Activated CD8-positive, alpha-beta memory T cell treated with anti-CD3 and anti-CD28 coated beads for 1 hour (primary cell): ENCODE data around the gene PDE12.
"Not testable (repeated sequence)": the region's sequence is repeated elsewhere in the genome, so short reads cannot be mapped to it uniquely, and the experiment has no call there.

Source experiments
- DNase-seq, 2 donors: peaks; one replicate each; pipeline ENCODE4 v3.0.0-alpha.2; 2020; ENCODE audit warnings: low read depth in 1 of 2; ENCODE audit errors: extremely low read depth in 1 of 2

Gene PDE12

DNA sequence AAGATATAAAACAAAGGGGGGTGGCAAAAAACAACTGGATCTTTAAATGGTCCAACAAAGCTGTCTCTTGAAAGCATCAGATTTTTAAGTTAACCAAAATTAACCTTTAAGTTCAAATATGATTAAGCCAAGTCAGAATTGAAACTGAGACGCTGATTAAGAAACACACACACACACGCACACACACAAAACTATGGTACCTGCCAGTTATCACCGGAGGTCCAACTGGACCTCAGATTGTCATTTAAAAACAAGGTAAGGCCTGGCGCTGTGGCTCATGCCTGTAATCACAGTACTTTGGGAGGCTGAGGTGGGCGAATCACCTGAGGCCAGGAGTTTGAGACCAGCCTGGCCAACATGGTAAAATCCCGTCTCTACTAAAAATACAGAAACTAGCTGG is 30.7 kb downstream of the PDE12 start:
- DNase-seq = no peak

- DNase-seq = no peak
These were observed 31.8 kb downstream of the PDE12 start for GRCh38 chr3:57587905-57588304.

GRCh38 chr3:57592306-57592705 is 36.2 kb downstream of the PDE12 start:
- no peak for DNase-seq

GRCh38 chr3:57594144-57594543 is 38.1 kb downstream of the PDE12 start:
- DNase-seq = no peak

GRCh38 chr3:57594576-57594975 is 38.5 kb downstream of the PDE12 start:
- DNase-seq = no peak

DNA sequence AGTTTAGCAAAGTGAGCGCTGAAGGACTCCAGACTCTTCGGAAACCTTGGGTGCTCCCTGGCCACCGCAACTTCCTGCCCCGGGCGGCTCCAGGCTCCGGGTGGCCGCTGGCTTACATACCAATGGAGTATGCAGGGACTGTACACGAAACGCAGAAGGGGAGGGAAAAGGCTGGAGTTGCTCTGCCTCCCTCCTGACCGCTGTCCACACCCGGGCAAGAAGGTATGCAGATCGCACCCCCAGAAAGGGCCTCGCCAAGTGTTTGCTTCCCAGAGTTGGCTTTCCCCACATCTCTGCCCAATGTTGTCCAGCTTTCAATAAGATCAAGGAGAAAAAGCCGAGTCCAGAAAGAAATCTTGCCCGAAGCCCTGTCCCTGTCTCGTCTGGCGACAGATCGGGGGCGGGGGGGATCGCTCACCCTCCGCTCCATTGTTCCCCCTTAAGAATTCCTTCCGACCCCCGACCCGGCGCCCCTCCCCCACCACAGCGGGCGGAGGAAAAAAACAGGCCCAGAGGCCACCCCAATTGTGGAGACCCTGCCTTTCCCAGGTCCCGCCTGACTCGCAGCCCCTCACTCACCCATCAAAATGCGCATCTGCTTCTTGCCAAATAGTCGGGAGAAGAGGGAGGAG is 40.5 kb downstream of the PDE12 start:
- peak in 1 of 2 donors; percentile 48 for DNase-seq

DNA sequence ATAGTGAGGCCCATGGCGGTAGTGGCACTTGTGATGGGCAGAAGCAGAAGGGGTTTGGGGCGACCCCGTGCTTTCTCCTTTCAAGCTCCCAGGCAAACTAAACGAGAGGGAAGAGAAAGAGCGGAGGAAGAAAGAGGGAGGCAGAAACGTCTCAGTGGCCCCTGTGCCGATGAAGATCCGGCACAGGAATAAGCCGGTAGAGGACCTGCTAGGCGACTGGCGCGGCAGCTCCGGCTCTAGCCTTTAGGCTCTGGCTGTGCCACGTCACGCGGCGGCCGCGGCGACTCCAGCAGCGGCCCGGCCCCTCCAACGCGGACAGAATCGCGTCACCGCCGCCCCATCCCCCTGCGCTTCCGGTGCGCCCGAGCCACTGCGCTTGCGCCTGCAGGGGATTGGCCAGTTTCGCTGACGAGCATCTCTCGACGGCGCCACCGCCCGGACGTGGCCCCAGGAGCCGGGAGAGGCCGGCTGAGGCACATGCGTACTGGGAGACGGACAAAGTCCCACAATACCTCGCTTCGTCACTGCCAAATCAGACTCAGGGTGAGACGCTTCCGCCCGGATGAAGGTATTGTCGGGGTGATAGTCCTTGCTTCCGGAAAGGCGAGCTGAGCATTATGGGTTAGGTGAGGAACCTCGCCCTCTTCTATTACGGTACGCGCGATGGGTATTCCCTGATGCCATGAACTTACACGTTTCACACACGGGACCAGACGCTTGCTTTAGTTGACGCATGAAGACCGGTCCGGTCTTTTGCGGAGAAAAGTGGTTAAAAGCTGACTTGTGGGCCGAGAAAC is 41.3 kb downstream of the PDE12 start, which contains the start of gene ARF4:
TSS of gene ARF4 (minus strand) at position 218 of the 797 bp plus-strand sequence. CDS start at position 14, 204 bp downstream.
- DNase-seq = peak; percentile 95 to 98

DNA sequence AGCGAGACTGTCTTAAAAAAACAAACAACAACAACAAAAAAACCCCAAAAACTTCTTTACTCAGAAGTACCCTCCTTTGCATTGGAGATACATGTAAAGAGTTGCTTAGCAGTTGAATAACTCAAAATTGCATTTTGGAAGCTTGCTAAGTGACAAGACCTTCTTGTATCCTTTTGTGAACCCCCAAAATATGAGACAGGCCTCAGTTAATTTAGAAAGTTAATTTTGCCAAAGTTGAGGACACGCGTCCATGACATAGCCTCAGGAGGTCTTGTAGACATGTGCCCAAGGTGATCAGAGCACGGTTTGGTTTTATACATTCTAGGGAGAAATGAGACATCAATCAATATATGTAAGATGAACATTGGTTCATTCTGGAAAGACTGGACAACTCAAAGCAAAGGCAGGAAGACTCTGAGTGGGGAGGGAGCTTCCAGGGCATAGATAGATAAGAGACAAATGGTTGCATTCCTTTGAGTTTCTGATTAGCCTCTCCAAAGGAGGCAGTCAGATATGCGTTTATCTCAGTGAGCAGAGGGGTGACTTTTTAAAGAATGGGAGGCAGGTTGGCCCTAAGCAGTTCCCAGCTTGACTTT is 42.8 kb downstream of the PDE12 start:
- no peak for DNase-seq

DNA sequence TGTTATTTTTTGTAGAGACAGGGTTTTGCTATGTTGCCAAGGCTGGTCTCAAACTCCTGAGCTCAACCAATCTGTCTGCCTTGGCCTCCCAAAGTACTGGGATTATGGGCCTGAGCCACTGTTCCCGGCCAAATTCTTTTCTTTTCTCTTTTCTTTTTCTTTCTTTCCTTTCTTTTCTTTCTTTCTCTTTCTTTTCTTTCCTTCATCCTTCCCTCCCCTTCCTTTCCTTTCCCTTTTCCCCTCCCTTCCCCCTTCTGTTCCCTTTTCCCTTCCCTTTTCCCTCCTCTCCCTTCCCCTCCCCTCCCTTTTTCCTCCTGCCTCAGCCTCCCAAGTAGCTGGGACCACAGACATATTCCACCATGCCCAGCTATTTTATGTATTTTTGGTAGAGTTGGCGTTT is 44.1 kb downstream of the PDE12 start:
- DNase-seq = no peak

- no peak for DNase-seq
These were observed 48.9 kb downstream of the PDE12 start for GRCh38 chr3:57604971-57605370.

GRCh38 chr3:57605683-57606082 is 49.6 kb downstream of the PDE12 start:
- no peak for DNase-seq

- not testable (repeated sequence) for DNase-seq
These were observed 55.8 kb downstream of the PDE12 start for GRCh38 chr3:57611870-57612269.

GRCh38 chr3:57616233-57616632 is 60.2 kb downstream of the PDE12 start:
- DNase-seq = no peak
